HG02840 (cell line): ENCODE measurements around the gene SPATA22.
"Not testable (repeated sequence)": the region's sequence is repeated elsewhere in the genome, so short reads cannot be mapped to it uniquely, and the experiment has no call there.

Source experiments
- ATAC-seq: cut with Tn5 transposase; IDR thresholded peaks from one replicate; pipeline ENCODE4 v1.9.1; 2021; ENCODE audit warnings: mild to moderate bottlenecking, moderate library complexity, moderate number of reproducible peaks; ENCODE audit not compliant: unreplicated experiment, low FRiP score

SPATA22 gene

GRCh38 chr17:3471599-3471998 is at the start of gene SPATA22:
TSS of gene SPATA22 (minus strand) at chr17:3471819. CDS start at chr17:3469325, 2,494 bp downstream.
- ATAC-seq, result no peak

DNA sequence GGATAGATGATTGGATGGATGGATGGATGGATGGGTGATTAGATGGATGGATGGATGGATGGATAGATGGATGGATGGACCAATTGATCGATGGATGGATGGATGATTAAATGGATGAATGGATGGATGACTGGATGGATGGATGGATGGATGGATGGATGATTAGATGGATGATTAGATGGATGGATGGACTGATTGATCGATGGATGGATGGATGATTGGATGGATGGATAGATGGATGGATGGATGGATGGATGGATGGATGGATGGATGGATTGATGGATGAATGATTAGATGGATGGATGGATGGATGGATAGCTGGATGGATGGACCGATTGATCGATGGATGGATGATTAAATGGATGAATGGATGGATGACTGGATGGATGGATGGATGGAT is 47.9 kb upstream of the SPATA22 start:
- ATAC-seq, result not testable (repeated sequence)

DNA sequence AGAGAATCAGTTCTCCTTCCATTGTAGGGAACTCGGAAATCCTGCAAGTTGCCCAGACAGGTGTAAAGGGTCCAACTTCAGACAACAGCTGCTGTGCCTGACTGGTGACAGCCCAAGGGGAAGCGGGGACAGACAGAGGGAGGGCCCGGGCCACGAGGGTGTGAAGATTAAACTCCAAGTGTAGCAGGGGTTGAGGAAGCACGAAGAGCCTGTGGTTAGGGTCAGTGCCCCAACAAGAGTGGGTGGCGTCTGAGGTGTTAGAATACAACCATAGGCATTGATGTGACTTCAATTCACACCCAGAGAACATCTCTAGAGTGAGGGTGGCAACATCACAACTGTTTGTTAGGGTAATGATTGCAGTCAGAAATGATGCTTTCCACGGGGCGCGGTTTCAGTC is 43.3 kb upstream of the SPATA22 start:
- no peak for ATAC-seq

DNA sequence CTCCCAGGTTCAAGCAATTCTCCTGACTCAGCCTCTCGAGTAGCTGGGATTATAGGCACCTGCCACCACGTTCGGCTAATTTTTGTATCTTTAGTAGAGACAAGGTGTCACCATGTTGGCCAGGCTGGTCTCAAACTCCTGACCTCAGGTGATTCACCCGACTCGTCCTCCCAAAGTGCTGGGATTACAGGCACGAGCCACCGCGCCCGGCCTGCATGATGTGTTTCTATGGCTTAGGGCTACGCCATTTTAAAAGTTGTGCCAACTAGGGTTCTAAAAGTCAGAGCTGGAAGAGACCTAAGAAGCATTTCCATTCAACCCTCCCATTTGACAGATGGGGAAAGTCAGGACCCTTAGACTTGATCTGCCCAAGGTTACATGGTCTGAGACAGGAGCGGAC is 42.5 kb upstream of the SPATA22 start:
- not testable (repeated sequence) for ATAC-seq

DNA sequence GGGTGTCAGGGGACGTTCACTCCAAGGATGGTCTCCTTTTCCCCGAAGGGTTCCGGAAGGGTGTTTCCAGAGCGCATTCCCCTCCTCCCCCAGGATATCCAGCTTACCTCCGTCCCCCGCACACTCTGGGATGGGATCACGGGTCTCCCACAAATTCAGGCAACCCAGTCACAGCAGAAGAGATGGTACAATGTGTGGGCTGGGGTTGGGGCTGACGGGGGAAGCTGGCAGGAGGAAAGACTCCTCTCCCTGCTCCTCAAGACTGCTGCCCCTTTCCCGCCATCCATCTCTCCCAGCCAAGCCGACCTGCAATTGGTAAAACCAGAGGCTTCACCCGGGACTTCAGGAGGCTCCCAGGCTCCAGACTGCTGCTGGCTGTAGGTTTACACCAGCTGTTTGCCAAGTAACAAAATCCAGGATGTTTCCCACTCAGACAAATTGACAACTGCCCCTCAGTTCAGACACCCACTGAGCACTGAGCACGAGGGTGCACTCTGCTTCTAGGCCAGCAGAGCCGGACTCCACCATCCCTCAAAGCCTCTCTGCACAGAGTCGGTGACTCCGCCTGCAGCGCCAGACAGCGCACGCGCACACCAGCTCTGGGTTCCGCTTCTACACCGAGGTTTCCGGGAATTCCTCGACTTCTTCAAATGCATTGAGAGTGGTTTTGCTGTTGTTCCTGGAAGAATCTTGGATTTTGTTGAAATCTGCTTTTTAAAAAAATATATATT is 41.9 kb upstream of the SPATA22 start:
- no peak for ATAC-seq

GRCh38 chr17:3512505-3513171 is 41.0 kb upstream of the SPATA22 start:
- ATAC-seq, result no peak

- no peak for ATAC-seq
Observed at GRCh38 chr17:3511852-3512504, 40.4 kb upstream of the SPATA22 start.

GRCh38 chr17:3510090-3510489 is 38.5 kb upstream of the SPATA22 start:
- ATAC-seq, result no peak

GRCh38 chr17:3507869-3508268 is 36.2 kb upstream of the SPATA22 start:
- ATAC-seq, result no peak

- no peak for ATAC-seq
Observed at GRCh38 chr17:3507071-3507470, 35.5 kb upstream of the SPATA22 start.

DNA sequence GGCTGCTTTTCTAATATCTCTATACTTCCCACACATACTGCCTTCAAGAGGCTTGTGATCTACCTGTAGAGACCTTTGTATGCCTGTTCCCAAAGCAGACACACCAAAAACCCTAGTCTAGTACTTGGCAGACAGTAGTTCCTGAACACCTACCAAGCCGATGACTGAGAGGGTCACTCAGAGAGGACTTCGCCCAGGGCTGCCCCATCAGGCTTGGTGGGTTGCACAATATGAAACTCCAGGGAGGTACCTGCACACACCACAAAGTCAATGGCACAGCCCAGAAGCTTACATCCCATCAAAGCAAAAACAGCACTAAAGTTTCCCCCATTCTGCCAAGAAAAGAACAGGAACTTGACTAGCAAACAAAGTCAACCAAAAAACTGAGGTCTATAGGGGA is 34.4 kb upstream of the SPATA22 start:
- ATAC-seq, result no peak

- no peak for ATAC-seq
Observed at GRCh38 chr17:3505008-3505407, 33.4 kb upstream of the SPATA22 start.

DNA sequence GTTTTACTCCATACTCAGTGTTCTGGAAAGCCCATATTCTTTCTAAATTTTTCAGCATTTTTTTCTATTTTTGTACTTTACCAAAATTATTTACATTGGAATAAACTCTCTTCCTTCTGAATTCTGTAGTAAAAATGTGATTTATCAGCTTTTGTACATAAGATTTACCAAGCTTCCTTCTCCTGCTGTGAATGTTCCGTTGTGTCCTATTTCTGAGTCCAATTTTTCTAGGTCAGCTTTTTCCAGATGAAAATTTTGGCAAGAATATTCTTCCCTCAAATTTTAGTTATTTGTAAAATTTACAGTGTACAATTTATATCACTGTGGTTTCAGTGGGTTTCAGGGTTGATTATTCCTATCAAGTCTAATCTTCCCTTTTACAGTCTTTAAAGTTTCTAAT is 31.7 kb upstream of the SPATA22 start:
- ATAC-seq, result no peak

DNA sequence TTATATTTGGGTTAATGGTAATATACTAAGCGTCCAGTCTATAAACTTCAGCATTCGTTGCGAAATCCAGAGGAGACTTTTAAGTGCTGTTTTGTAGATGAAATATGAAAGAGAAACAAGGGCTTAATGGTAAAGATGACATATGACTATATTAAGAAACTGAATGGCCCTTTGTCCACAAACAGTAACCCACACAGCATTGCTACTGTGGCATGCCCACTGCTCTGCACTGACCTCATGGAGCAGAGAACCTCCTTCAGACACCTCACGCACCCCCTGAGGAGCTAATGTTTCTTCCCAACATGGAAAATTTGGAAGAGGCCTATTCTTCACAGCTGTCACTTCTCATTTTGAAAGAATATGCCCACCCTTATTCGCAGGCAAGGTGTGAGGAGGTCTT is 30.8 kb upstream of the SPATA22 start:
- no peak for ATAC-seq

DNA sequence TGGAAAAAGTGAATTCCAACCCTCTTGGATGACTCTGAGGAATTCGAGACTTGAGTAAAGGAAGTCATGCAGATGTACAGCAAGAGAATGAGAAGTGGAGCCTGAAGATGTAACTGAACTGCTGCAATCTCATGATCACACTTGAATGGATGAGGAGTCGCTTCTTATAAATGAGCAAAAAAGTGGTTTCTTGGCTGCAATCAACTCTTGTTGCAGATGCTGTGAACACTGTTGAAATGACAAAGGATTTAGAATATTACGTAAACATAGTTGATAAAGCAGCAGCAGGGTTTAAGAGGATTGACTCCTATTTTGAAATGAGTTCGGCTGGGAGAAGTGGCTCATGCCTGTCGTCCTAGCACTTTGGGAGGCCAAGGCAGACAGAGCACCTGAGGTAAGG is 29.7 kb upstream of the SPATA22 start:
- ATAC-seq, result no peak

GRCh38 chr17:3497101-3497500 is 25.5 kb upstream of the SPATA22 start:
- no peak for ATAC-seq

GRCh38 chr17:3485481-3486068 is 14.0 kb upstream of the SPATA22 start:
- ATAC-seq, result no peak

DNA sequence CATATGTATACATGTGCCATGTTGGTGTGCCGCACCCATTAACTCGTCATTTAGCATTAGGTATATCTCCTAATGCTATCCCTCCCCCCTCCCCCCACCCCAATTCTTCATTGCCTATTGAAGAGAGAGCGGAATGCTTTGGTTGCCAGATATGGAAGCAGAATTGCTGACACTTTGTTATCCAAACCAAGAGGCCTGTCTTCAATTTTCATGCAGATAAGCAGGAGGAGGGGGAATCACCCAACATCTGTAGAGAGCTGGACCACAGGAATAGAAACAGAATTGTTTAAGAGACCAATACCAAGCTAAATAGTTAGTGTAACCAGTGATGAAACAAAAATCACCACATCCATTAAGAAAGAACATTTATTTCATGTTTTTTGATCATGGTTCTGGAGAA is 11.2 kb upstream of the SPATA22 start:
- ATAC-seq, result no peak

- no peak for ATAC-seq
Observed at GRCh38 chr17:3479988-3480387, 8.4 kb upstream of the SPATA22 start.

- no peak for ATAC-seq
Observed at GRCh38 chr17:3475812-3476610, 4.4 kb upstream of the SPATA22 start, which contains the start of gene ASPA. TSS of gene ASPA (plus strand) at chr17:3475997. CDS start at chr17:3476160, 163 bp downstream.
